GM12875 (cell line): ENCODE results near the gene OR52E8.

ENCODE experiments used
- H3K4me3 ChIP-seq: one replicate; pipeline ENCODE4 v1.5.1; 2011; ENCODE audit warnings: low read depth, low read length, control low read depth
- TF ChIP-seq, protein P1 (sequence below): IDR thresholded peaks from 2 replicates; pipeline ENCODE4 v1.5.1; 2011; ENCODE audit warnings: low read depth, mild to moderate bottlenecking, control low read depth, inconsistent platforms, low read length, moderate library complexity, borderline replicate concordance; ENCODE audit not compliant: insufficient read depth

OR52E8 gene

DNA sequence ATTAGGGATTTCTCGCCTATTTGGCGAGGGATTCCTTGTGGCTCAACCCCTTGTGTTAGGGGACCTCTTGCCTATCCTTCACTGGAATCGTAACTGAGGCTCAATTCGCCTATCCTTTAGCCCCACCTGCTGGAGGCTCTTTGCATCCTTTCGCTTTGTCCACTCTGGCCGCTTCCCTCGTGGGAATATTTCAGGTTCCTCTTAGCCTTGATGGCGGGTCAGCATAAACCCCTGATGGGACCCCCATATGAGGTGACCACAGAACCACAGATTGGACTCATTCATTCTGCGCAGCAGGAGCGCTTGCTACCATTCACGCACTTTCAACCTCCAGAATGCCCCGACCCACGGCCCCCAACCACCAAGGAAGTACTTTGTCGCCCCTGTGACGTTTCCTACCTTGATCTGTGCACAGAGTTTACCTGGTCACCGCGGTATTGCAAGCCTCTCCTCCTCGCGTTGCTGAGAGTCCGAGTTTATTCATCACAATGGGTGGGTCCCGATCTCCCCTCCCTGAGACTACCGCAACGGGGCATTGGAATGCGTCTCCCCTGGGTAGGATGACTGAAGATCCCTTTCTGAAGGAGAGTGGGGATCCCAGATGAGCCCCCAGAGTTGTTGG, 48.9 kb downstream of the OR52E8 start, which contains the start of gene OR52N2:
OR52N2 (plus strand) TSS at position 425 of the 622 bp plus-strand sequence. CDS start 11,412 bp downstream, outside the sequence.
- TF ChIP-seq, protein P1, sequence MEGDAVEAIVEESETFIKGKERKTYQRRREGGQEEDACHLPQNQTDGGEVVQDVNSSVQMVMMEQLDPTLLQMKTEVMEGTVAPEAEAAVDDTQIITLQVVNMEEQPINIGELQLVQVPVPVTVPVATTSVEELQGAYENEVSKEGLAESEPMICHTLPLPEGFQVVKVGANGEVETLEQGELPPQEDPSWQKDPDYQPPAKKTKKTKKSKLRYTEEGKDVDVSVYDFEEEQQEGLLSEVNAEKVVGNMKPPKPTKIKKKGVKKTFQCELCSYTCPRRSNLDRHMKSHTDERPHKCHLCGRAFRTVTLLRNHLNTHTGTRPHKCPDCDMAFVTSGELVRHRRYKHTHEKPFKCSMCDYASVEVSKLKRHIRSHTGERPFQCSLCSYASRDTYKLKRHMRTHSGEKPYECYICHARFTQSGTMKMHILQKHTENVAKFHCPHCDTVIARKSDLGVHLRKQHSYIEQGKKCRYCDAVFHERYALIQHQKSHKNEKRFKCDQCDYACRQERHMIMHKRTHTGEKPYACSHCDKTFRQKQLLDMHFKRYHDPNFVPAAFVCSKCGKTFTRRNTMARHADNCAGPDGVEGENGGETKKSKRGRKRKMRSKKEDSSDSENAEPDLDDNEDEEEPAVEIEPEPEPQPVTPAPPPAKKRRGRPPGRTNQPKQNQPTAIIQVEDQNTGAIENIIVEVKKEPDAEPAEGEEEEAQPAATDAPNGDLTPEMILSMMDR: peak; percentile 73
- peak within 1 kb of the TSS; percentile 58 for H3K4me3 ChIP-seq

- H3K4me3 ChIP-seq: no peak overlapping the region
Observed at GRCh38 chr11:5807580-5807979, 49.9 kb downstream of the OR52E8 start.

More at GRCh38 chr11:5807580-5807979, 49.9 kb downstream of the OR52E8 start:
- TF ChIP-seq, protein P1: no peak
